NCI-H2196 (cell line): ENCODE data around the gene PC.

ENCODE experiments used
- DNase-seq: peaks from one replicate; lab custom pipeline; 2025; ENCODE audit not compliant: unreplicated experiment; lab: John Stamatoyannopoulos, UW

PC gene

DNA sequence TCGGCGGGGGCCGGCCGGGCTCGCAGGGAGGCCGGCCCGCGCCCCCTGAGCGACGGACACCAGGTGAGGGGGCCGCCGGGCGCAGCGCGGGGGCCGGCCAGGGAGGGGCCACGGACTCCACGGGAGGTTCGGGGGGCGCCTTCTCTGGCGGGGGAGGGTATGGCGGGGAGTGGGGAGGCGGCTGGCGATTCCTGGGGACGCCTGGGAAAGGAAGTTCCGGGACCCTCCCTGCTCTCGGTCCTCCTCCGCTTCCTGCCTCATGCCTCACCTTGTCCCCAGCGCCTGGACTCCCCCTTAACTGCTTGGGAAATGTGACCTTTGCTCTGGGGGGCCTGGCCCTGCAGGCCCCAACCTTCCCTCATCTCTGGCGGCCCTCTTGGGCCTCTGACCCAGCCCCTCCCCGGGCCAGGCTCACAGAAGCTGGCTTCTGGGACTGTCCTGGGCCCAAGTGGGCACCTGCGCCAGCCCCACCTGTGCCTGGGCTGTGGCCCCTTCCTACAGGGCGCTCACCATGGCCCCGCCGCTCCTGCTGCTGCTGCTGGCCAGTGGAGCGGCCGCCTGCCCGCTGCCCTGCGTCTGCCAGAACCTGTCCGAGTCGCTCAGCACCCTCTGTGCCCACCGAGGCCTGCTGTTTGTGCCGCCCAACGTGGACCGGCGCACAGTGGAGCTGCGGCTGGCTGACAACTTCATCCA is 100.8 kb downstream of the PC start:
- no peak for DNase-seq

DNA sequence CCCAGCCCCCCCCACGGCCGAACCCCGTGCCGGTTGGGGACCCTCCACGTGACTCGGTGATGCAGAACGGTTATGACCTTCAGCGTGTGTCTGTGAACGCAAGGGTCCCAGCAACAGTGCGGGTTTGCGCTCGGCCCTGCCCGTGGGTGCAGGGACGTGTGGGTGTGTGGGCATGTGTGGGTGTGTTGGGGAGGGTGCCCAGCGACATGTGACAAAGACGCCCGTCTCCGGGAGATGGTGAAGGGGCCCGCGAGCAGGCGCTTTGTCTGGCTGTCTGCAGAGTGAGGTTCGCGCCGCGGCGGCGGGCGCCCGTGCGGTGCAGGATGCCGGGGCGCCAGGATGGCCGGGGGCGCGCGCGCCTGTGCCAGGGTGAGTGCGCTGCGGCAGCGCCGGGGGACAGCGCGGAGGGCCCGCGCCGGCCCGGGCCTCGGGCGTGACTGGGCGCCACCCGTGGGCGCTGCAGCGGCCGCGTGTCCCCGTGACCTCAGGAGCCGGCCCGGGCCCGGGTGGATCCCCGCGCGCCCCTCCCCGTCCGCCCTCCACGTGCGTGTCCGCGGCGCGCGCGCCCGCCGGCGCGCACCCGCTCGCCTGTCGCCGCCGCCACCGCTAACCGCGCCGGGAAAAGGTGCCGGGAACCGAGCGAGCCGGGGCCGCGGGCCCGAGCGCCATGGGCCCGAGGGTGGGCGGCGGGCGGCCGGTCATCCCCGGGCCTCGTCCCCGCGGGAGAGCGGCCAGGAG is 101.5 kb downstream of the PC start, which contains the start of gene LRFN4:
Gene LRFN4, plus strand, starts transcription at position 569 of the 738 bp plus-strand sequence. CDS start 681 bp downstream, outside the sequence.
- DNase-seq: peak; percentile 54

DNA sequence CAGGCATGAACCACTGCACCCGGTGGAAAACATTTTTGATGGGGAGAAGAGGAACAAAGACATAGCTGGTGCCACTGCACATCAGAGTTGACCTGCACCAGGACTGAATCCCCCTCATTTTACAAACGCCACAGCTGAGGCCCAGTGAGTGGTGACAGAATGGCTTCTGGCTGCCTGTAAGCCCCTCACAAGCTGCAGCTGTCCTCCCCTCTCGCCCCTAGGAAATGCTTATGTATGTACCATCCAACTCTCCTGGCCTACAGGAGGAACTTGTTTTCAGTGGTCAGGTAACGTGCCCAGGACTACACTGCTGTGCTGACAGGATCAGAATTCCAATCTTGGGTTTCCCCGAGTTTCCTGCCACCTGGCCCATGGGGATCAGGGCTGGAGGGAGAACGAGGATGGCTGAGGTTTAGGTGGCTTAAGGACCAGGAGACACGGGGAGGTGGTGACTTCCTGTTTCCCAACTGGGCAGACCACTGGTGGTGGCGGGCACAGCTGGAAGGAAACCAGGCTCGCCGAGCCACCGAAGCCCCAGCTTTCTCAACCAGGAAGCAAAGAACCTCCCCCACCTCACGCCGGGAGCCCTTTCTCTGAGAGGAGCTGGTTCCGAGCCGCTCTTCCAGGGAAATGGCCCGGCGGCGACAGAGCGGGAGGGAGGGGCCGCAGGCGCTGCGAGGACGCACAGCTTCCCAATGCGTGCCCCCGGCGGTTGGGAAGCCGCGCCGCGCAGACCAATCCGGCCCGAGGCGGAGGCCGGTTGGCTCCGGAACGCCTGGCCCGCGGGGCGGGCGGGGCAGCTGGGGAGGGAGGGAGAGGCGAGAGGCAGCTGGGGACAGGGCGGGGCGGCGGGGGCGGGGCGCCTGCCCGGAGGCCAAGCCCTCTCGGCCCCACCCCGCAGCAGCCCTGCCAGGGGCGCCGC is 102.3 kb downstream of the PC start:
- peak; percentile 96 for DNase-seq

DNA sequence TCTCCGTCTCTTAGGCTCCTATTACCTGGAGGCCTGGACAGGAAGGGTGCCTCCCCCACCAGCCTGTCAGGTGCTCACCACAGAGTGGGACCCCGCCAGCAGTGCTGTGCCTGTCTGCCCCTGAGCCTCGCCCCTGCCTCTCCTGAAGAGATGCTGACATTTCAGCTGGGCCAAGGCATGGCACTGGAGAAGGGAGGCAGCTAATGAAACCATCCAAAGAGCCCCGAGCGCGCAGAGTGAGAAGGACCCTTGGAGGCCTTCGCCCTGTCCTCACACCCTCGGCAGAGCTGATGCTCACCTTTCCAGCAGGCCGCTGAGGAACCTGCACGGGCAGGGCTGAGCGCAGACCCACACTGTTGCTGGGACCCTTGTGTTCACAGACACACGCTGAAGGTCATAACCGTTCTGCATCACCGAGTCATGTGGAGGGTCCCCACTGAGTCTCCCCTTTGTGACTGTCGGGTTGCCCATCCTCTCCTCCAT is 103.4 kb downstream of the PC start:
- no peak for DNase-seq

DNA sequence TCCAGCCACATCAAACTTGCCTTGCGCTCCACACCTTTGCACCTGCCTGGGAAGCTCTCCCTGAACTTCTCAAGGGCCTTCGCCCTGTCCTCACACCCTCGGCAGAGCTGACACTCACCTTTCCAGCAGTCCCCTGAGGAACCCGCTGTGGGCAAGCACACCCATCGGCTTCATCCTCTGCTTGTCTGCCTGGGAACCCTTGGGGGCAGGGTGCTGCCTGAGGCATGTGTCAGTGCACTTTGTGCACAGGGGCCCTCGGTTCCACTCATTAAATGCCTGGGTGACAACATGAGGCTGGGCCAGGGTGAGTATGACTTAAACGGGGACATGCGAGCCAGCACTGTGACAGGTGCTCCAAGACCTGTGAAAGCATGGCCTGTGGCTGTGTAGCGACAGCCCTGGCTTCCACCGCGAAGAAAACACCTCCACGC is 103.9 kb downstream of the PC start:
- no peak for DNase-seq

DNA sequence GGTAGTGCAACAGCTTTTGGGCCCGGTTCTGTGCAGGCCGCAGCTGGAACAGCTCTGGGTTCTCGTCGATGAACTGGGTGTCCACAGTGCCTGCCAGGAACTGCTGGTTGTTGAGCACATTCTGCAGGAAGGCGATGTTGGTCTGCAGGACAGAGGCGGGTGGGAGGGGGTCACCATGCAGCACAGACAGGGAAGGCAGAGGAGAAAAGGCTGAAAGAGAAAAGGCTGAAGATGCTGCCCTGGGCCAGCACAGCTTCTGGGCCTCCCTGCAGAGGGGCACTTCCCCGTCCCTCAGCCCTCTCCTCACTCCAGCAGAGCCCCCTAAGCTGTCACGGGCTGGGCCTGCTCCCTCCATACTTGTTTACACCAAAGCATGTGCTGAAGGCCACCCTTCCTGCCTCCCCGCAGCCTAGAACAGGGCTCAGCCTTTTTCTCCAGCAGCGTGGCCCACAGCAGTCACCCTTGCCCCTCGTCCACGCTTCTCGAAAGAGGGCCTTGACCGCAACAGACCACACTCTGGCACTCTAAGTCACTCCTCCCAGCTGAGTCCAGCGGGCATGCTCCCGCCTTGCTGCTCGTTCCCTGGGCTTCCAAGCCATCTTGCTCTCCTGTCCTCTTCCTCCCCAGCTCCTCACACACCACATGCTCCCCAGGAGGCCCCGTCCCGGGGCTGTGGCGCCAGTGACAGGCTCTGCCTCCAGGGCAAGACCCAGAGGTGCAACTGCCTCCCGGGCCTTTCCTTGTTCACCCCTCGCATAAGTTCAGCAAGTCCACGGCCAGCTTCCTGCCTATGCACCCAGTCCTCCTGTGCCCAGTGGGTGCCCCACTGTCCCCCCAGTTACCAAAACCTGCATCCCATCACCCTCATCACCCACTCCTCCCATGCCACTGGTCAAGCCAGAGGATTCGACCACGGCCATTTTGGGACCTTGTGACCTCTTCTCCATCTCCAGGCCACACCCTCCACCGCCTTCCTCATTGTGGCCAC is 104.6 kb downstream of the PC start:
- DNase-seq: no peak

DNA sequence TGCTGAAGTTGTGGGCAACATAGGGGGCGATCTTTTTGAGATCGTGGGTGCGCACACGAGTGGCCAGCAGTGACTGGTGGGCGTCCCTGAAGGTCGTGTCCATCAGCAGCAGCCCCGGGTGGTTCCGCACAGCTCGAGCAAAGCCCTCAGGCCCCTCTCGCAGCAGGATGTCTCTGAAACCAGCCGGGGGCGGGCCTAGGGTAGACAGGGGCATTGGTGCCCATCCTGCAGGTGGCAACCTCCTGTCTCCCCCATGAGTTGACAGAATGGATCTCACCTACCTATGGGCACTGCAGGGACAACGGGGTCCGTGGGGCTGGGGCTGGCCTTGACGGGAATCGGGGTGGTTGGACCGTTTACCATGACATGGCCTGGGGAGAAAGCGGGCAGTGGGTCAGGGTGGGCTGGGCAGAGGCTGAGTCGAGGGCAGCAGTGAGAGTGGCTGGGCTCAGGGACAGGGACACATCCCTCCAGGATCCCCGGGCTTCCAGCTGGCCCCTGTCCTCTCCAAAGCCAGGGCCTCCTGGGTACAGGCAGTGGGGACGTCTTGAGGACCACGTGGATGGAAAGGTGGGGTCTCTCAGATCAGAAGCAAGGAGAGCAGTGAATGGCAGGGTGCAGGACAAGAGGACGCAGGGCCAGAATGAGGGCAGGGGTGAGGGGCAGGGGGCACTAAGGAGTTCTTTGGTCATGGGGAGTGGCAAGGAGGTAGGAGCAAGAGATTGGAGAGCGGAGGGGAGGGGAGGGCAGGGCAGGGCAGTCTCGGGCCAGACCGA is 105.5 kb downstream of the PC start:
- no peak for DNase-seq

DNA sequence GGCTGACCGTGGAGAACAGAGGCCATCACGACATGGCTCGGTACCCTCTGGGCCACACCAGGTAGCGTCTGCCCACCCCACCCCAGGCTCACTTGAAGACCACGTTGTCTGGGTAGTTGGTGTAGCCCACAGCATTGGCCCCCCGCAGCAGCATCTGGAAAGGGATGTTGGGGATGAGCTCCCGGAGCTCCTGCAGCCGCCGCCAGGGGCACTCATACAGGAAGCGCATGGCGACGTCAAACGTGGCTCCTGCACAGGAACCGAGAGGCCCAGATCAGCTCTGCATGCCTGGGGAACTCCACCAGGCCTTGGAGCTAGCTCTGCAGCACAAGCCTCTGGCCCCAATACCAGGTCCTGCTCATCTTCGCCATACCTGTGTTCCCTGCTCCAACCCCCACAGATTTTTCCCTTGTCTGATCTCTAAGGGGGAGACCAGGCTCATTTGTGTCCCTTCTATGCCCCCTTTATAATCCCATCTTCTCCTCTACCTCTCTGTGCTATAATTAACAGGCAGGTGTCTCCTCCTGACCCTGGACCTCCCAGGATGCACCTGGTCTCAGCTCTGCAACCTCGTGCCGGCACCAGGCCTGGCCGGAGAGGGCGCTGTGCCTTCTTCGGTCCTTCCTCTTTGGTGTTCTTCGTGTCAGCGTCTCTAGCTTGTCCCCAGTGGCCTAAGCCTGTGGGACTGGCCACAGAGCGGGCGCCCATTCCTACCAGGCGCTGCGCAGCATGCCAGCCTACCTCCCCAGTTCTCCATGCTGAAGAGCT is 106.3 kb downstream of the PC start:
- no peak for DNase-seq

DNA sequence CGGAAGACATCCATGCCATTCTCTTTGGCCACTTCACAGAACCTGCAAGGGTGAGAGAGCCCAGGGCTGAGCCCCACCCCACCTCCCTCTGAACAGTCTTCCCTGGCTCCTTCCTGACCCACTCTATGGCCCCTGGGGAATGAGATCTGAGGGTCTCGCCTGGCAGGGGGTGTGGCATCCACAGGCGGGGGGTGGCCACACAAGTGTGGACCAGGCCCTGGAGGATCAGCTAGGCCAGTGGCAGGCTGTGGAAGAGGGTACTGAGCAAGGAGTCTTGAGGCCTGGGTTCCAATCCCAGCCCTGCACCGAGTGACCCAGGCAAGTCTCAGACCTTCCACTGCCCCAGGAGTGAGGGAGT is 107.0 kb downstream of the PC start:
- no peak for DNase-seq

DNA sequence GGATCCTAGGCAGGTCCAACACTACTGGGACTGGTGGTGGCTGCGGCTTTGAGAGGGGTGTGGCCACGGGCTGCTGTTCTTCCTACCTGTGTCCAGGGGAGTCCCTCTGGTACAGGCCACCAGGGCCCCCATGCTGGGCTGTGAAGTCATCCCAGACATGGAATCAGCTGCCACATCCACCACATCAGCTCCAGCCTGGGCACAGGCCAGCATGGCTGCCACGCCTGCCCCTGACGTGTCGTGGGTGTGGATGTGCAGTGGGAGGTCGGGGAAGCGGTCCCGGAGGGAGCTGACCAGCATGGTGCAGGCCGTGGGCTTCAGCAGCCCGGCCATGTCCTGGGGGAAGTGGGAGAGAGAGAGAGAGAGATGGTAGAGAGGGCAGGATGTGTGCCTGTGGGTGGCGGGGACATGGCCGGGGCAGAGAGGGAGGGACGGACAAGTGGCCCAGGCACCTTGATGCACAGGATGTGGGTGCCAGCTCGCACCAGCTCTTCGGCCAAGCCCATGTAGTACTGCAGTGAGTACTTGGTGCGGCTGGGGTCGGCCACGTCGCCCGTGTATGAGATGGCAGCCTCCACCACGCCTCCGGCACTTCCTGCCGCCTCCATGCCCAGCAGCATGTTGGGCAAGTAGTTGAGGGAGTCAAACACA is 107.5 kb downstream of the PC start:
- DNase-seq: no peak

DNA sequence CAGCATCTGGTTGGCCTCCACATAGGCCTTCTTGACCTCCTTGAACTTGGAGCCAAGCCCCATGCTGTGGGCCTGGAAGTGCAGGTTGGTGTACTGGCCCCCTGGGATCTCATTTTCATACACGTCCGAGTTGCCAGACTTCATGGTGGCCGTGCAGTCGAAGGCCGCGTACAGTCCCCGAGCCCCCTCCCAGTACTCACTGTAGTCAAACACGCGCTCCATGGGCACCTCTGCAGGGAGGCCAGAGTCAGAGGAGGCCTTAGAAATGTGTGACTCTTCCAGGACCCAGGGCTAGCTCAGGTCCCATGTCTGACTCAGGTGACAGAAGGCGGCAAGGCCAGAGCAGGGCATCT is 108.0 kb downstream of the PC start:
- DNase-seq: no peak

DNA sequence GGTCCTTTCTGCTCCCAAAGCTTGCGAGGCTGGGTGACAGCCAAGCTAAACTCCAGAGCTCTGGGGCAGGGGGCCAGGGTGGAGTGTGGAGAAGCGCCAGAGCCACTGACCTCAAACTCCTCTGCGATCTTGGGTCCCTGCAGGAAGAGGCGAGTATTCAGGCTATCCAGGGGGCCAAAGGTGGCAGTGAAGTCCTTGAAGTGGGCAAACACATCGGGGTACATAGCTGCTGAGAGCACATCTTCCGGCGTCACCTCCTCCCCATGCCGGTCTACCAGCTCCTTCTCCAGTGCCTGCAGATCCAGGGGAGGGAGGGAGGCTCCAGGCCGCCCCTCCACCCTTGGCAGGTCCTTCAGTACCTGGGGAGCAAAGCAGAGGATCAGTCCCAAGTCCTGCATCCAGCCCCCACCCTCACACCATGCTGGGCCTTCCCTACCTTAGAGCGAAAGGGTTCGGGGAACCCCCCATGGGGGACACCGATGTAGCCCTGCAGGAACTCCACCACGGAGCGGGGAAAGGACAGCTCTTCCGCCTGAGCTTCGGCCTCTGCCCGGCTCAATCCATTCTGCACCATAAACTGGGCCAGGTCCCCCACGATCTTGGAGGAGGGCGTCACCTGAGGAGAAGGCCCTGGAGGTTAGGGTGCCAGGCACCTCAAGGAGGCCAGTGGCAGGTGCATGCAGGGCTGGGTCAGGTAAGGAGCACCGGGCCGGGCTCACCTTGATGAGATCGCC is 108.5 kb downstream of the PC start:
- DNase-seq: no peak

DNA sequence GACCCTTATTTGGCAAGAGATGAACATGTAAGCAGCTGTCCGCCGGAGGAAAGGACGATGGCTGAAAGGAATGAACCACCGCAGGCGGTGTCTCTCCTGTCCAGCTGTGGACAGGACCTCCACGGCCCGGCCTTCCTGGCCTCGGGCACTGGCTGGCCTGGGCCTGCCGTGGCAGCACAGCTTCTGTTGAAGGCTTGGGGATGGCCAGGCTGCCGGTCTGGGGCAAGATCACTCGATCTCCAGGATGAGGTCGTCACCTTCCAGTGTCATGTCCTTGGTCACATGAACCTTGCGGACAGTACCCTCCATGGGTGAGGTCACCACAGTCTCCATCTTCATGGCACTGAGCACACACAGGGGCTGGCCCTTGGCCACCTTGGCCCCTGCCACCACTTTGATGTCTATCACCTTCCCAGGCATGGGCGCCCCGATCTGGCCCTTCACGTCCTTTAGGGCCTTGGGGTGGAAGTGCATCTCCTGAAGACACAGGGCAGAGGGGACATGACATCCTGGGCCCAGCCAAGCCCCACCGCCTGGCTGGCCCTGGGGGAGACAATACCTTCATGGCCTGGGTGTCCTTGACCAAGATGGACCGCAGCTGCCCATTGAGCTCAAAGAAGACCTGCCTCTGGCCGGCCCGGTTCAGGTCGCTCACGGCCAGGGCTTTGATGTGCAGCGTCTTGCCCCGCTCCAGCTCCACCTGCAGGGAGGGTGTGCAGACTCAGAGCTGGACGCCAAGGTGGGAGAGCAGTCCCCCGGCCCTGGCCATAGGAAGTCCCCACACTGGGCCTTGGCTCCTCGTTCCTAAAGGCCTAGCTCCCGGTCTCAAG is 109.3 kb downstream of the PC start:
- DNase-seq: no peak

DNA sequence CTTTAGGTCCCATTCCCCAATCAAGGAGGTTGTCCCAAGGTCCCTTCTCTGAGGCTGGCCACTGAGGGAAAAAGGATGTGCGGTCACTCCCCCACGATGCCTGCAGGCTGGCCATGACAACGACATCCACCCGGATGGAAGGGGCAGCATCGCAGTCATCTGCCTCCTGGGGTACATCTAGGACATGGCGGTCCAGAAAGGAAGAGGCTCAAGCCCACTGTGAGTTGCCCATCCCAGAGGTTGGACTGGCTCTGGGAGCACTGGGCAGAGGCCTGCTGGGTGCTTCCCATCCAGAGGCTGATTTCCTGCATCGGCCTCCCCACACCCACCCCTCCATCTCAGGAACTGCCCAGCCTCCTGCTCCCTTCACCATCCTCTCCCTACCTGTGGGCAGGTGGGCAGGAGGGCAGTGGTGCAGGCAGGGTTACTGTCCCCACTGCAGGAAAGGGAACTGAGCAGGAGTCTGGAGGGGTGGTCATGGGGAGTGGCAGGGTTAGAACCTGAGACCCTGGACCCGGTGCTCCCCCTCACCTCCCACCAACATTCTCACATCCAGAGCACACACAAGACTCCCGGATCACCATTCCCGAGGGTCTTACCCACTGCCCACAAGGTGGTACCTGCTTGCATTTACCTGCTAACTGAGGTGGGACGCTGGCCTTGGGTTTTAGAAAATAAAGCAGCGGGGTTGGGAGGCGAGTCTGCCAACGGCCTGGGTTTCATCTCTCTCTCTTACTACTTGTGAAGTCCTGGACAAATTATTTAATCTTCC is 110.5 kb downstream of the PC start:
- DNase-seq: no peak

DNA sequence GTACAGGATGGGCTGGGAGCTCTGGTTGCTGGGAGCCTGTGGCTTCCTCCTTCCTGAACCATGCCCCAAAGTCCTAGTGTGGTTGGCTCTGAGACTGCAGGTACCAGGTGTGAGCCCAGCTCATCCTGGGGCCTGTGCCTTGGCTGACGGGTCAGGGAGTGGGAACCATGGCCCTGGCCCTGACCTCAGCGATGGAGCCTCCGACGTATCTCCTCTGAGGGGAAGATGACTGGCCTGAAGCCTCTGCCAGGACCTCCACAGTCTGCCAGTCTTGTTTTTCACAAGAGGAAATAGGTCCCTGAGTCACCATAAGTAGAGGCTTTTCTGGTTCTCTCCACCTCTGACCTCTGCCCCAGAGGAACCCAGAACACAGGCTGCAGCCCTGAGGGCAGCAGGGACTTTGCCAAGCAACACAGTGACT is 111.5 kb downstream of the PC start:
- no peak for DNase-seq

DNA sequence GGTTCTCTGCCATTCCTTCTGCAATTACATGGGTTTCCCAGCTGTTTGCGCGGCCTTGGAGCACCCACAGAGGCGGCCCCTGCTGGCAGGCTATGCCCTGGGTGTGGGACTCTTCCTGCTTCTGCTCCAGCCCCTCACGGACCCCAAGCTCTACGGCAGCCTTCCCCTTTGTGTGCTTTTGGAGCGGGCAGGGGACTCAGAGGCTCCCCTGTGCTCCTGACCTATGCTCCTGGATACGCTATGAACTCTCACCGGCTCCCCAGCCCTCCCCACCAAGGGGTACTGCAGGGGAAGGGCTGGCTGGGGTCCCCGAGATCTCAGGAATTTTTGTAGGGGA is 112.3 kb downstream of the PC start:
- DNase-seq: no peak
